Activated T-cell treated with anti-CD3 and anti-CD28 coated beads, Interleukin-2, amount 50 U/mL, for 4 hours (primary cell): ENCODE results near the gene RPS6KA3. TPM values are rescaled to one million over a fixed set of nuclear protein-coding genes. Genes with fewer than 3 reads are reported as not detected.
"Not testable (repeated sequence)": the region's sequence is repeated elsewhere in the genome, so short reads cannot be mapped to it uniquely, and the experiment has no call there.

Source experiments
- ATAC-seq, 2 donors: fragments of 200-7000 bp; cut with Tn5 transposase; one replicate each; pipeline ENCODE4 v1.10.0; 2021
- DNase-seq: peaks from one replicate; pipeline ENCODE4 v3.0.0-alpha.2; 2020
- H3K27me3 Mint-ChIP-seq: one replicate; pipeline ENCODE4 v1.8.0; 2021; ENCODE audit warnings: low read depth, mixed read lengths
- H3K36me3 Mint-ChIP-seq: one replicate; pipeline ENCODE4 v1.8.0; 2022; ENCODE audit warnings: mixed read lengths; ENCODE audit not compliant: insufficient read depth
- H3K4me1 Mint-ChIP-seq: one replicate; pipeline ENCODE4 v1.8.0; 2021; ENCODE audit warnings: low read depth, mixed read lengths
- H3K4me3 Mint-ChIP-seq: one replicate; pipeline ENCODE4 v1.8.0; 2021; ENCODE audit warnings: mild to moderate bottlenecking, moderate library complexity, mixed read lengths
- H3K9me3 Mint-ChIP-seq: one replicate; pipeline ENCODE4 v1.8.0; 2021; ENCODE audit warnings: mixed read lengths
- total RNA-seq, 3 donors: library from RNA; stranded (reverse); gene quantifications; one replicate each; pipeline ENCODE4 v1.2.1, GENCODE V29; 2021

Gene RPS6KA3
- total RNA-seq, 3 donors from 2014 or later, result 51.7 to 56.9 (median 54.2) TPM

- peaks cover 7% of the 10 kb centered on the region for H3K36me3 Mint-ChIP-seq
- no peaks in the 10 kb centered on the region for H3K9me3 Mint-ChIP-seq
- no peak for ATAC-seq
These were observed 136.4 kb downstream of the RPS6KA3 start for GRCh38 chrX:20130357-20130756.

DNA sequence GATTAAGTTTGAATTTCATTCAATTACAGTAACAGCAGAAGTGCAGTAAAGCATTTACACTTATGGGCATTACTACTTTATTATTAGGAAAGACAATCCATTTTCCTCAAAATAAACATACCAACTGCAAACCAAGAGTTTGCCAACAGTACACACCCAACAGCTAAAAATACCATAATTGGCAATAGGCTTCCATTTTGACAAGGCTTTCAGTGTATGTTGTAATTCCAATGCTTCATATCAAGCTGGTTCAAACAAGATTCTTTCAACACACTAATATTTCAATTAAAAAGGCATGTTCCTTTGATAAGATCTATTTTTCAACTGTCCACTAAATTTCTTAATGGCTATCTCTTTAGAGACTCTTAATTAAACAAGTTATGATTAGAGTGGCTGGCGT, 137.2 kb downstream of the RPS6KA3 start:
- DNase-seq (no peak), ATAC-seq (no peak)
- Mint-ChIP-seq H3K4me1 (peaks cover 2% of the 10 kb centered on the region), H3K4me3 (no peak overlapping the region), H3K27me3 (no peaks in the 10 kb centered on the region), H3K36me3 (peaks cover 7% of the 10 kb centered on the region), H3K9me3 (no peaks in the 10 kb centered on the region)

More at GRCh38 chrX:20130357-20130756, 136.4 kb downstream of the RPS6KA3 start:
- no peak for DNase-seq
- peaks cover 2% of the 10 kb centered on the region for H3K4me1 Mint-ChIP-seq
- no peak overlapping the region for H3K4me3 Mint-ChIP-seq
- no peaks in the 10 kb centered on the region for H3K27me3 Mint-ChIP-seq

DNA sequence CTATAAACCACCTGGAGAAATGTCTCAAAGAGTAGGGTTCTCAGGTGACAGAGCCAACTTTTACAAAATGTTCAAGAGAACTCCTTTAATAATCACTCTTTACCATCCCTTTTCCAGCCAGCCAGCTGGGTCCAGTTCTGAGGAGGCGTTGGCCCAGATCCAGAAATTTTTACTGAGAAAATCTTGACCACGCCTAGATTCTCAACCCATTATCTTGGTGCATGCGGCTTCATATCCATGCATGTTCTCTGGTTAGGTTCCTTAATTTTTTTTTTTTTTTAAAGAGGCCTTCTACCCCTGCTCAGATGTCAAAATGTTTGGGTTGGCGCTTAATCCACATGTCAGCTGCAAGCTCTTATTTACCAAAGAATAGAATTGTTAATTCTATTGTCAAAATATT, 138.0 kb downstream of the RPS6KA3 start:
- Mint-ChIP-seq H3K4me3 (no peak overlapping the region), H3K36me3 (peaks cover 7% of the 10 kb centered on the region), H3K27me3 (no peaks in the 10 kb centered on the region), H3K4me1 (no peaks in the 10 kb centered on the region), H3K9me3 (no peaks in the 10 kb centered on the region)
- DNase-seq (no peak), ATAC-seq (no peak)

GRCh38 chrX:20127440-20127839, 139.3 kb downstream of the RPS6KA3 start:
- not testable (repeated sequence) for H3K4me3 Mint-ChIP-seq, H3K4me1 Mint-ChIP-seq, H3K27me3 Mint-ChIP-seq, H3K9me3 Mint-ChIP-seq, DNase-seq, H3K36me3 Mint-ChIP-seq
- peak; percentile 56 to 69 for ATAC-seq

- not testable (repeated sequence) for DNase-seq, H3K9me3 Mint-ChIP-seq, ATAC-seq, H3K4me3 Mint-ChIP-seq, H3K27me3 Mint-ChIP-seq, H3K4me1 Mint-ChIP-seq, H3K36me3 Mint-ChIP-seq
These were observed 139.9 kb downstream of the RPS6KA3 start for GRCh38 chrX:20126833-20127232.

DNA sequence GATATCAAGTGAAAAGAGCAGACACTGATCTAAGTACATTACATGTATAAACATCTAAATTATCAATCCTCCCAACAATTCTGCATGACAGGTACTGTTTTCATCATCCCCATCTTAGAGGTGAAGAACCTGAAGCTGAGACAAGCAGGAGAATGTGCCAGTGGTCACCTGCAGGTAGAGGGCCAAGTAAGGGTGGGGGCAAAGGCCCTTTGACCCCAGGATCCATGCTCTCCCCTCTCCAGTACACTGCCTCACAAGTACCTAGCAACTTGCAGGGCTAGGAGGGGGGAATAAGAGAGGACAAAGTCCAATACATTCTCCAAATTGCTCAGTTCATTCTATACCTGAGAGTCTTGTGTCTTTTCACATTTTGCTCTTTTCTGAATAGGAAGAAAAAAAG, 141.7 kb downstream of the RPS6KA3 start:
- no peak overlapping the region for H3K4me3 Mint-ChIP-seq
- no peaks in the 10 kb centered on the region for H3K4me1 Mint-ChIP-seq
- ATAC-seq (no peak), DNase-seq (no peak)
- no peaks in the 10 kb centered on the region for H3K27me3 Mint-ChIP-seq
- H3K9me3 Mint-ChIP-seq, result no peaks in the 10 kb centered on the region
- H3K36me3 Mint-ChIP-seq, result no peaks in the 10 kb centered on the region

GRCh38 chrX:20118065-20118824, 148.5 kb downstream of the RPS6KA3 start:
- Mint-ChIP-seq H3K4me1 (peaks cover 6% of the 10 kb centered on the region), H3K4me3 (no peak overlapping the region), H3K27me3 (peaks cover 15% of the 10 kb centered on the region), H3K36me3 (no peaks in the 10 kb centered on the region), H3K9me3 (no peaks in the 10 kb centered on the region)
- ATAC-seq (no peak), DNase-seq (no peak)

DNA sequence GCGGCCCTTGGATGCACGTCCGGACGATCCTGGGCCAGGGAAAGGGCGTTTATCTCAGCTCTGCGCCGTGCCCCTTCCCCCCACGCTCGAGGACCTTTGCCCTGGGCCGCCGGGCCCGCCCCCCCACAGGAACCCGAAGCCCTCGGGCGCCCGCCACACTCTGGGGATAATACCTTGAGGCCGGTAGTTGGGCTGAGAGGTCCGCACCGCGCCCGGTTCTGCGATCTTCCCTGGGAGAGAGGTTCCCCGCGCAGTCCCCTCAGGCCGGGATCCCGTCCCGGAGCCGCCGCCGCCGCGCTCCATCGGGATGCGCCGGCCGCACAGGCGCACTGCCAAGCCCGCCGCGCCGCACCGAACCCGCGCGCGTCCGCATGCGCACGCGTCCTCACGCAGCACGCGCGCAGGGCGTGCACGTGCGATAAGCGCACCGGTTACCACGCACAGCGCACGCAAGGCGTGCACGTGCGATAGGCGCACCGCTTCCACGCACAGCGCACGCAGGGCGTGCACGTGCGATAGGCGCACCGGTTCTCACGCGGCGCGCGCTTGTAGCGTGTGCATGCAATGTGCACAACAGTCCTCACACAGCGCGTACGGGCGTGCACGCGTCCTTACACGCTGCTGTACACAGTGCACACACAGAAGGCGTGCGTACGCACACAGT, 150.0 kb downstream of the RPS6KA3 start, which contains the start of gene MAP7D2:
Gene MAP7D2, minus strand, starts transcription at position 331 of the 664 bp plus-strand sequence. Its CDS starts 28 bp downstream, at position 303.
- Mint-ChIP-seq H3K9me3 (no peaks in the 10 kb centered on the region), H3K27me3 (peaks cover 15% of the 10 kb centered on the region), H3K4me3 (no peak within 1 kb of the TSS), H3K36me3 (no peaks in the 10 kb centered on the region), H3K4me1 (peaks cover 6% of the 10 kb centered on the region)
- peak; percentile 42 to 53 for ATAC-seq
- DNase-seq, result no peak

- Mint-ChIP-seq H3K4me3 (no peak overlapping the region), H3K27me3 (peaks cover 15% of the 10 kb centered on the region), H3K9me3 (no peaks in the 10 kb centered on the region), H3K36me3 (no peaks in the 10 kb centered on the region), H3K4me1 (peaks cover 6% of the 10 kb centered on the region)
- DNase-seq (no peak), ATAC-seq (peak; percentile 29 to 39)
These were observed 150.6 kb downstream of the RPS6KA3 start for GRCh38 chrX:20116087-20116576.

GRCh38 chrX:20112022-20112774, 154.5 kb downstream of the RPS6KA3 start:
- no peak overlapping the region for H3K4me3 Mint-ChIP-seq
- H3K4me1 Mint-ChIP-seq, result no peaks in the 10 kb centered on the region
- peaks cover 14% of the 10 kb centered on the region for H3K27me3 Mint-ChIP-seq
- H3K9me3 Mint-ChIP-seq, result no peaks in the 10 kb centered on the region
- DNase-seq, result no peak
- ATAC-seq, result no peak
- H3K36me3 Mint-ChIP-seq, result no peaks in the 10 kb centered on the region

DNA sequence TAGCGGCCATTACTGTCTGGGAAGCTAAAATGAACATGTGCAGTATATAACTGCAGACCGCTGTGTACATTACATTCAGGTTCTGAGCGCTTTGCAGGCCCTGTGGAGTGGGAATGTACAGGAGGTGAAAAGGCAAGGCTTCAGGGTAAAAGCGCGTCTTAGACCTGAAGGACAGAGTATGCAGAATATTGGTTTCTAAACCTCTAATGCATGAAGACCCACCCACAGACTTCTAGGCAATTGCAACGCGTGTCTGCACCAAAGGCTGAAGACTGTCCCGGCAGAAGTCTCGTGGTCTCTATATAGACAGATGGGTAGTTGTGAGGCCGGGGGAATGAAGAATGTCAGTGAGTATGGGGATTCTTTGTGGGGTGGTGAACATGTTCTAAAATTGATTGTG, 155.4 kb downstream of the RPS6KA3 start:
- Mint-ChIP-seq H3K4me1 (no peaks in the 10 kb centered on the region), H3K36me3 (no peaks in the 10 kb centered on the region), H3K27me3 (peaks cover 10% of the 10 kb centered on the region), H3K9me3 (no peaks in the 10 kb centered on the region), H3K4me3 (no peak overlapping the region)
- DNase-seq, result no peak
- ATAC-seq, result no peak

- H3K4me1 Mint-ChIP-seq, result no peaks in the 10 kb centered on the region
These were observed 164.7 kb downstream of the RPS6KA3 start for GRCh38 chrX:20101934-20102581.

More at GRCh38 chrX:20101934-20102581, 164.7 kb downstream of the RPS6KA3 start:
- Mint-ChIP-seq H3K27me3 (no peaks in the 10 kb centered on the region), H3K4me3 (no peak overlapping the region), H3K36me3 (no peaks in the 10 kb centered on the region), H3K9me3 (no peaks in the 10 kb centered on the region)
- no peak for ATAC-seq
- DNase-seq, result no peak
